ENCODE data around the gene PROSER2.

- TF ChIP-seq, protein P1, sequence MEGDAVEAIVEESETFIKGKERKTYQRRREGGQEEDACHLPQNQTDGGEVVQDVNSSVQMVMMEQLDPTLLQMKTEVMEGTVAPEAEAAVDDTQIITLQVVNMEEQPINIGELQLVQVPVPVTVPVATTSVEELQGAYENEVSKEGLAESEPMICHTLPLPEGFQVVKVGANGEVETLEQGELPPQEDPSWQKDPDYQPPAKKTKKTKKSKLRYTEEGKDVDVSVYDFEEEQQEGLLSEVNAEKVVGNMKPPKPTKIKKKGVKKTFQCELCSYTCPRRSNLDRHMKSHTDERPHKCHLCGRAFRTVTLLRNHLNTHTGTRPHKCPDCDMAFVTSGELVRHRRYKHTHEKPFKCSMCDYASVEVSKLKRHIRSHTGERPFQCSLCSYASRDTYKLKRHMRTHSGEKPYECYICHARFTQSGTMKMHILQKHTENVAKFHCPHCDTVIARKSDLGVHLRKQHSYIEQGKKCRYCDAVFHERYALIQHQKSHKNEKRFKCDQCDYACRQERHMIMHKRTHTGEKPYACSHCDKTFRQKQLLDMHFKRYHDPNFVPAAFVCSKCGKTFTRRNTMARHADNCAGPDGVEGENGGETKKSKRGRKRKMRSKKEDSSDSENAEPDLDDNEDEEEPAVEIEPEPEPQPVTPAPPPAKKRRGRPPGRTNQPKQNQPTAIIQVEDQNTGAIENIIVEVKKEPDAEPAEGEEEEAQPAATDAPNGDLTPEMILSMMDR (IDR thresholded peaks at IDR 0.05; ENCODE audit: low read depth, low read length, poor library complexity, severe bottlenecking): no peak
- TF ChIP-seq EZH2phosphoT487 (IDR thresholded peaks at IDR 0.05; ENCODE audit: borderline replicate concordance, low read length): no peak
These were observed 47.8 kb downstream of the PROSER2 start for GRCh38 chr10:11870900-11871400.
